Liver (tissue), 9 donors: ENCODE results near the gene CPNE4. TPM values are rescaled to one million over a fixed set of nuclear protein-coding genes. Genes with fewer than 3 reads are reported as not detected.

Experiments
- DNase-seq: peaks from one replicate; pipeline ENCODE4 v3.0.0-alpha.2; 2017; ENCODE audit warnings: low spot score
- H3K27ac ChIP-seq, 2 donors: one replicate each; pipeline ENCODE4 v1.7.0; 2013; ENCODE audit warnings: inconsistent platforms in 2 of 2, low read length in 2 of 2, control low read depth in 1 of 2, low read depth in 1 of 2, mild to moderate bottlenecking in 1 of 2
- H3K27me3 ChIP-seq, 4 donors: one replicate each; pipeline versions ENCODE4 v1.6.1 to v1.7.0; 2013; ENCODE audit warnings: low read length in 3 of 4, inconsistent platforms in 1 of 4, mild to moderate bottlenecking in 1 of 4, moderate library complexity in 1 of 4; ENCODE audit not compliant: control insufficient read depth in 4 of 4, insufficient read depth in 4 of 4
- H3K36me3 ChIP-seq, 4 donors: one replicate each; pipeline versions ENCODE4 v1.6.1 to v1.7.0; 2013; ENCODE audit warnings: low read length in 3 of 4, mild to moderate bottlenecking in 3 of 4, low read depth in 1 of 4, moderate library complexity in 1 of 4; ENCODE audit not compliant: control insufficient read depth in 4 of 4, insufficient read depth in 3 of 4
- H3K4me1 ChIP-seq, 4 donors: one replicate each; pipeline versions ENCODE4 v1.6.1 to v1.7.0; 2013; ENCODE audit warnings: low read length in 3 of 4, mild to moderate bottlenecking in 3 of 4, moderate library complexity in 1 of 4; ENCODE audit not compliant: control insufficient read depth in 4 of 4, insufficient read depth in 4 of 4
- H3K4me3 ChIP-seq, 3 donors: one replicate each; pipeline versions ENCODE4 v1.6.1 to v1.7.0; 2013; ENCODE audit warnings: low read length in 3 of 3, control low read depth in 1 of 3, low read depth in 1 of 3, mild to moderate bottlenecking in 1 of 3
- H3K9ac ChIP-seq, 2 donors: one replicate each; pipeline ENCODE4 v1.7.0; 2013; ENCODE audit warnings: low read length in 2 of 2, mild to moderate bottlenecking in 2 of 2, moderate library complexity in 2 of 2, control low read depth in 1 of 2, low read depth in 1 of 2
- H3K9me3 ChIP-seq, 4 donors: one replicate each; pipeline versions ENCODE4 v1.6.1 to v1.7.0; 2013; ENCODE audit warnings: low read length in 3 of 4; ENCODE audit not compliant: control insufficient read depth in 4 of 4
- ATF3 ChIP-seq: IDR thresholded peaks from 2 replicates; pipeline ENCODE4 v1.6.1; 2016; ENCODE audit warnings: antibody characterized with exemption
- CTCF ChIP-seq: fragments of 150-350 bp; IDR thresholded peaks from 2 replicates; pipeline ENCODE4 v1.5.1; 2017; ENCODE audit warnings: improper control_type of control experiment, low read depth, low read length; ENCODE audit not compliant: missing input control
- EGR1 ChIP-seq, 2 donors: IDR thresholded peaks; 2 replicates each; pipeline ENCODE4 v1.6.1; 2016 to 2018; ENCODE audit warnings: antibody characterized with exemption in 2 of 2, low read depth in 2 of 2
- FOXA1 ChIP-seq: IDR thresholded peaks from 2 replicates; pipeline ENCODE4 v1.6.1; 2016; ENCODE audit warnings: antibody characterized with exemption
- FOXA2 ChIP-seq: IDR thresholded peaks from 2 replicates; pipeline ENCODE4 v1.6.1; 2016; ENCODE audit warnings: antibody characterized with exemption
- GABPA ChIP-seq, 2 donors: IDR thresholded peaks in 1 of 2; conservative IDR thresholded peaks in 1 of 2; 2 replicates each; pipeline ENCODE4 v1.6.1; 2016; ENCODE audit warnings: antibody characterized with exemption in 2 of 2, mild to moderate bottlenecking in 1 of 2, moderate library complexity in 1 of 2
- HNF4A ChIP-seq, 2 donors: conservative IDR thresholded peaks; 2 replicates each; pipeline ENCODE4 v1.6.1; 2016; ENCODE audit warnings: antibody characterized with exemption in 2 of 2, mild to moderate bottlenecking in 2 of 2
- HNF4G ChIP-seq: IDR thresholded peaks from 2 replicates; pipeline ENCODE4 v1.6.1; 2016; ENCODE audit warnings: antibody characterized with exemption
- JUND ChIP-seq, 2 donors: IDR thresholded peaks; 2 replicates each; pipeline ENCODE4 v1.6.1; 2016; ENCODE audit warnings: antibody characterized with exemption in 2 of 2
- MAX ChIP-seq: IDR thresholded peaks from 2 replicates; pipeline ENCODE4 v1.6.1; 2016; ENCODE audit warnings: antibody characterized with exemption
- NR2F2 ChIP-seq: IDR thresholded peaks from 2 replicates; pipeline ENCODE4 v1.6.1; 2016; ENCODE audit warnings: antibody characterized with exemption
- RAD21 ChIP-seq, 2 donors: IDR thresholded peaks; 2 replicates each; pipeline ENCODE4 v1.6.1; 2016; ENCODE audit warnings: antibody characterized with exemption in 2 of 2, mild to moderate bottlenecking in 2 of 2
- REST ChIP-seq: IDR thresholded peaks from 2 replicates; pipeline ENCODE4 v1.6.1; 2016; ENCODE audit warnings: antibody characterized with exemption, mild to moderate bottlenecking
- RXRA ChIP-seq, 2 donors: IDR thresholded peaks; 2 replicates each; pipeline ENCODE4 v1.6.1; 2017 to 2018; ENCODE audit warnings: antibody characterized with exemption in 2 of 2, mild to moderate bottlenecking in 1 of 2
- SP1 ChIP-seq: IDR thresholded peaks from 2 replicates; pipeline ENCODE4 v1.6.1; 2018; ENCODE audit warnings: antibody characterized with exemption, mild to moderate bottlenecking
- TAF1 ChIP-seq: conservative IDR thresholded peaks from 2 replicates; pipeline ENCODE4 v1.6.1; 2016; ENCODE audit warnings: antibody characterized with exemption, mild to moderate bottlenecking
- YY1 ChIP-seq: IDR thresholded peaks from 2 replicates; pipeline ENCODE4 v1.6.1; 2016; ENCODE audit warnings: antibody characterized with exemption, mild to moderate bottlenecking
- ZBTB33 ChIP-seq: IDR thresholded peaks from 2 replicates; pipeline ENCODE4 v1.6.1; 2016; ENCODE audit warnings: antibody characterized with exemption
- WGBS: extraction: QIAGEN DNeasy Blood & Tissue Kit; methylation state at CpG from one replicate; pipeline ENCODE4 v1.1.7; 2013; 5-methylcytosine and 5-hydroxymethylcytosine counted together
- polyA plus RNA-seq, 2 donors: library from polyadenylated mRNA; stranded (reverse) in 1 of 2; unstranded in 1 of 2; fragments of 200-250 nt in 1 of 2; fragments of >200 nt in 1 of 2; fragmentation: Nextera tagmentation in 1 of 2; extraction: Ambion mirVana in 1 of 2; gene quantifications; one replicate each; pipeline versions ENCODE4 v1.2.1 to v1.2.3, GENCODE V29; 2013 to 2015
- total RNA-seq, 2 donors: library from RNA; depleted of rRNA; stranded (reverse); fragments of >200 nt; gene quantifications; one replicate each; pipeline ENCODE4 v1.2.3, GENCODE V29; 2014
- donor health status: healthy.
- donor health status: healthy.
- donor health status: healthy.
- donor health status: healthy.
- donor health status: healthy.

CPNE4 gene
- total and polyA plus RNA-seq, 4 donors, result under 0.01 to 0.03 TPM; not detected in 2

- no peak for TF ChIP-seq SP1
- TF ChIP-seq NR2F2, result no peak
- no peak for TF ChIP-seq RAD21 (IDR thresholded peaks at IDR 0.05)
Observed at GRCh38 chr3:131717493-131717892, 317.3 kb downstream of the CPNE4 start (continued).

GRCh38 chr3:131716943-131717342 is 317.9 kb downstream of the CPNE4 start:
- TF ChIP-seq HNF4G (no peak), RXRA (IDR thresholded peaks at IDR 0.05) (no peak), CTCF (no peak), YY1 (no peak), MAX (no peak), ZBTB33 (no peak), ATF3 (no peak), FOXA2 (no peak), SP1 (no peak), HNF4A (conservative IDR thresholded peaks at IDR 0.05) (no peak), FOXA1 (no peak), NR2F2 (no peak), TAF1 (no peak), REST (no peak), GABPA (IDR thresholded peaks at IDR 0.05 in 1 of 2, conservative IDR thresholded peaks at IDR 0.05 in 1 of 2) (no peak), EGR1 (IDR thresholded peaks at IDR 0.05; ENCODE audit: low read depth in 2 of 2) (no peak), JUND (IDR thresholded peaks at IDR 0.05) (no peak), RAD21 (IDR thresholded peaks at IDR 0.05) (no peak)
- H3K4me3 ChIP-seq, result no peak overlapping the region
- H3K9ac ChIP-seq, result no peak overlapping the region
- WGBS, result 78% methylated on average over 4 of the region's 4 CpGs
- H3K9me3 ChIP-seq, result no peaks in the 10 kb centered on the region
- H3K27ac ChIP-seq, result no peak overlapping the region
- no peaks in the 10 kb centered on the region for H3K27me3 ChIP-seq
- no peaks in the 10 kb centered on the region for H3K36me3 ChIP-seq
- no peaks in the 10 kb centered on the region for H3K4me1 ChIP-seq
- DNase-seq, result no peak
